GM19351 (cell line): Measurements from ENCODE around the gene HRH3.

Experiments used
- ATAC-seq: cut with Tn5 transposase; IDR thresholded peaks from one replicate; pipeline ENCODE4 v1.9.1; 2021; ENCODE audit warnings: mild to moderate bottlenecking, moderate library complexity; ENCODE audit not compliant: unreplicated experiment

Gene HRH3

DNA sequence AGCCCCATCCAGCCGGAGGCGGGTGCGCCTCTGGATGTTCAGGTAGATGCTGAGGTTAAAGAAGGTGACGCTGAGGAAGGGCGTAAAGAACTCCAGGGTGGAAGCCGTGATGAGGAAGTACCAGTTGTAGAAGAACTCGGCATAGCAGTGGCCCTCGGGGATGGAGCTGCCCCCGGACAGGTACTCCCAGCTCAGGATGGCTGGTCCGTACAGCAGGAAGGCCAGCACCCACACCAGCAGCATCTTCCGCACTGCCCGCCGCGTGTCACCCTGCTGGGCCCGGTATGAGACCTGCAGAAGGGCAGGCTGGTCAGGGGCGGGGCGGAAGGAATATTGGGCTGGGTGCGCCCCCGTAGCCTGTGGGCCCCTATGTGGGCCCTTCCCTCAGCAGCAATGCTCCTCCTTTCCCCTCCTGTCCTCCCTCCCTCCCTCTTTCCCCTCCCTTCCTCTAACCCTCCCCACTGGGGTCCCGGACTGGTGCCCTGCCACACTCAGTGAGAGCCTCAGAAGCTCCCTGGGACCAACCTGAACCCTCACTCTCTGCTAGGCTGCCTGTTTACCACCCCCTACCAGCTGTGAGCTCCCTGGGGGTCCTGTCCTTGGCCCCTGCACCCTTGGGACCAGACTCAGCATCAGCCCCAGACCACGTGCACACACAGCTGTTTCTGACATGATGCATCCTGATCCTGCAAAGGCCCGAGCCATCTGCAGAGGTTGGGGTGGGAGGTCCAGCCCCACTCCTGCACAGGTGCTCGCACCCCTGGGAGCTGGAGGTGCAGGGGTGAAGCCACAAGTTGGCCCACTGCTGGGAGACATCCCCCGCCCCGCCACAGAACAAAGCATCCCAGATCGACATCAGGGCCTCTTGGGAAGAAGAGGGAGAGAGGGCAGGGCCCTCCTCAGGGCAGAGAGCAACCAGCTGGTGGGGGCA, 3.2 kb downstream of the HRH3 start:
- ATAC-seq = no peak

DNA sequence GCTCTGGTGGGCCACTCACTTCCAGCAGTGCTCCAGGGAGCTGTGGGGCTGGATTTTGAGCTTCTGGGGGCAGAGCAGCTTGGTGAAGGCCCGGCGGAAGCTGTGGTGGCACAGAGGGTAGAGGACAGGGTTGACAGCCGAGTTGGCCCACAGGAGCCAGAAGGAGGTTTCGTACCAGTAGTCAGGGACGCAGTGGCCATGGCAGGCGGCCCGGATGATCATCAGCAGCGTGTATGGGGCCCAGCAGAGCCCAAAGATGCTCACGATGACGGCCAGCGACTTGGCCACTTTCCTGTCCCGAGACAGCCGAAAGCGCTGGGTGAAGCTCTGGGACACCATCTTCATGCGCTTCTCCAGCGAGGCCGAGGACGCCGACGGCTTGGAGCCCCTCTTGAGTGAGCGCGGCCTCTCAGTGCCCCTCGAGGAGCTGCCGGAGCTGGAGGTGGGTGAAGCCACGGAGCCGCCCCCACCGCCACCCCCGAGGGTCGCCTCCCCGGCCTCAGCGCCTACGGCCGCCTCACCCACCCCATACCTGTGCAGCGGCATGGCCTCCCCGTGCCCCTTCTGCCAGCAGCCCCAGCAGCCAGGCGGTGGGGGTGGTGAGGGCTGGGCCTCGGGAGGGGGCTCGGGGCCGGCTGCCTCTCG, 4.0 kb downstream of the HRH3 start:
- no peak for ATAC-seq

DNA sequence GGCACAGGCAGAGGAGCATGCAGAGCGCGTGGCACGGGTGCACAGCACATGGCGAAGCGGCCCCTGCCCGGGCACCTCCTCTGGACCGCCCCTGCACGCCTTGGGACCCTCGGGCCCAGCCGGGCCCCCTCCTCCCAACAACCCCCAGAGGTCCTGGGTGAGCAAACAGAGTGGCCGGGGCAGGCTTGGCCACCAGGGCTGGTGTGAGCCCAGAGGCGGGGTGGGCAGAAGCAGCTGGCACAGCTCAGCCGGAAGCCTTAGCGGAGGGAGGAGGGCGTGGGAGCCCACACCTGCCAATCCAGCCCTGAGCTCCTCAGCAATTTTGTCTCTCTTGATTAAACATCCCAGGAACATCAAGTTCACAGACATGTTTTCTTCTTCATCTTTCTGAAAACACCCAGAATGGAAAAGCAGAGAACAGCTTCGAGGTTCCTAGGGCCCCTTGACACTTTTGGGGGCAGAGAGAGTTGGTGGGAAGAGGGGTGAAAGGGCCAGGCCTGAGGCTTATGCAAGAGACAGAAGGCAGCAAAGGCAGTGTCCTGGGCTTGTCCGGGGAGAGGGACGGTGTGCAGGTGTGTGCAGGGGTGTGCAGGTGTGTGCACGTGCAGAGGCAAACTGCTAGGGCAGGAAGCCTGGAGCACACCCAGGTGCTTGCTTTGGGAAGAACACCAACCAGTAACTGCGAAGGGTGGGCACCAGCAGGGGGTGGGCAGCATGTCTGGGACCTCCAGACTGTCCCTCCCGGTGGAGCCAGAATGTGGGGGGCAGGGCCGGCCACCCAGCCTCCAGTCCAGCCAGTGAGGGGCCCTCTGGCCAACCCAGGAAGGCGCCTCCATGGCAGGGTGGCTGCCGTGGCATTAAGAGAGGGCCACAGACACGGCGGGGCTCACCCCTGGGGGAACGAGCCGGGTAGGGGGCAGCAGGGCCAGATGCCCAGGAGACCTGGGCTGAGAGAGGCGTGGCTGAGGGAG, 4.8 kb downstream of the HRH3 start:
- no peak for ATAC-seq

DNA sequence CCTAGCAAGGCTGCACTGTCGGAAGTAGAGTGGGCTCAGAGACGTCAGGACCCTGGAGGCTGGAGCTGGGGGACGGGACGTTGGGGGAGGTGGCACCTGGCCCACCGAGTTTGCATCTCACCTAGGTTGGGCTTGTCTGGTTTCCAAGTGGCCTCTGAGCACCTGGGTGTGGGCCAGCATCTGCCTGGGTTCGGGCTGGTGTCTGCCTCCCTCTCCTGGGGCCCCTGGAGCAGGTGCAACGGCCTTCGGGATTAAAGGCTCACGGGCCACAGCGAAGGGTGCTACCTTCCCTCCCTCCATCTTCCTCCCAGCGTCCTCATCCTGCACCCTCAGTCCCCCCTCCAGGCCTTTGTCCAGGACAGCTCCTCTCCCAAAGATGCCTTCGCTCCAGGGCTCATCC, 6.0 kb downstream of the HRH3 start:
- no peak for ATAC-seq

DNA sequence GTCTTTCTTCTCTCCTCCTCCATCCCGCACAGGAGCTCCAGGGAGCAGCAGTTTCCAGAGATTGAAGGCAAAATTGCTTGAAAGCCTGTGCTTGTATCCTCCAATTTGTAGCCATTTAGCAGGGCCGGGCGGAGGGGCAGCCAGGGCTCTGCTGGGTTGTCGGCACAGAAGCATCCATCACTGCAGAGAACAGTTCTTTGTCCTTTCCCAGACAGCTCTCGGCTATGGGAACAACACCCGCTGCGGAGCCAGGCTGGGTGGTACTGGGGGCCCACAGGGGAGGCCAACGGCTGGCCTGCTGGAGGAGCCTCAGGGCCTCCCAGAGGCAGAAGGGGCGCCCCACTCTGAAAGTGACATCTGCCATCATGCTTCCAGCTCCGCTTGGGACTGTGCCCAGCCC, 7.8 kb downstream of the HRH3 start:
- ATAC-seq = no peak

DNA sequence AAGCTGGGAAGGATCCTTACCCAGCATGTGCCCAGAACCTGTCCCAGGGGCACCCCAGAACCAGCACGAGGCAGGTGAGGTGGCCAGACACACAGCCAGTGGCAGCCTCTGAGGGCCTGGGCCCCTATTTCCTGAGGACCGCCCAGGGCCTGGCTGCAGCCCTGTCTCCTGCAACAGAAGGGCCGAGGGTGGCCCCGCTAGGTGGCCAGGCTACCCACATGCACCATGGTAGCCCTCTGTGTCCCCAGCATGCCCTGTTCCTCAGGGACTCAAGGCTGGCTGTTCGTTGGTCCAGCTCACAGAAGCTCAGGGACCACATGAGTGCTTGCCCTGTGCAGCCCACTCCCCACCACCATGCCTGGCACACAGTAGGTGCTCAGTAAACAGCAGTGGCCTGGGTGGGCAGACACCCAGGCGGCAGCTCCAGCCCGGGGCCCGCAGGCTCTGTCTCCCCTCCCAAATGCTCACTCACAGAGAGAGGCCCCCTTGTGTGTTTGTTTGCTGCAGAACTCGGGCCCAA, 8.2 kb downstream of the HRH3 start:
- no peak for ATAC-seq

DNA sequence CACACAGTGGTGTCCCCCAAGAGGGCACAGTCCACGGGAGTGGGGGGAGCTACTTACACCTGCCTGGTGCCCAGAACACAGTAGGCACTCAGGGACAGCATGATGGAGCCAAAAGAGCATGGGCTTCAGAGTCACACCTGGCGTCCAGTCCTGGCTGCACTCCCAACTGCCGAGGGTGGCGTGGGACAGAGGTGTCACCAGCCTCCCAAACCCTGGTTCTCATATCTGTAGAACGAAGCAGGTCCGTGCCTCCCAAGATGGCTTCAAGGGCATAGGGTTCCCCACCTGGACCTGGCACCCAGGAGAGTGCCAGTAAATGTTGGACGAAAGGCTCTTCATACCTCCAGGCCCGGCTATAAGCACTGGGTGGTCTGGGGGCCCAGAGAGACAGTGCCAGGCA, 8.9 kb downstream of the HRH3 start:
- ATAC-seq = no peak

DNA sequence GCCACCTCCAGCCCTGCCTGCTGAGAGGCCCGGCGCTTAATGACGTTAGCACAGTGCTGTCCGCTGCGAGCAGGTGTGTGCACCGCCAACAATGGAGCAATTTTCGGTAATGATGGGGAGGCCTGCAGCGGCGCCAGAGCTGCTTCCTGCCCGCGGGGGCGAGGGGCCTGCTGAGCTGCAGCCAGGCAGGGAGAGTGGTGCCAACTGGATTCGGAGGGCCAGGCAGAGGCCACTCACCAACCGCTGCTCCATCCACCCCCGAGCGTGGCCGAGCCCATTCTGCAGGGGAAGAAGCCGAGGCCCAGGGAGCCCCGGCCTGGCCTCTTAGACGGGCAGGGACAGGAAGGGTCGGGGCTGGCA, 9.6 kb downstream of the HRH3 start:
- no peak for ATAC-seq

DNA sequence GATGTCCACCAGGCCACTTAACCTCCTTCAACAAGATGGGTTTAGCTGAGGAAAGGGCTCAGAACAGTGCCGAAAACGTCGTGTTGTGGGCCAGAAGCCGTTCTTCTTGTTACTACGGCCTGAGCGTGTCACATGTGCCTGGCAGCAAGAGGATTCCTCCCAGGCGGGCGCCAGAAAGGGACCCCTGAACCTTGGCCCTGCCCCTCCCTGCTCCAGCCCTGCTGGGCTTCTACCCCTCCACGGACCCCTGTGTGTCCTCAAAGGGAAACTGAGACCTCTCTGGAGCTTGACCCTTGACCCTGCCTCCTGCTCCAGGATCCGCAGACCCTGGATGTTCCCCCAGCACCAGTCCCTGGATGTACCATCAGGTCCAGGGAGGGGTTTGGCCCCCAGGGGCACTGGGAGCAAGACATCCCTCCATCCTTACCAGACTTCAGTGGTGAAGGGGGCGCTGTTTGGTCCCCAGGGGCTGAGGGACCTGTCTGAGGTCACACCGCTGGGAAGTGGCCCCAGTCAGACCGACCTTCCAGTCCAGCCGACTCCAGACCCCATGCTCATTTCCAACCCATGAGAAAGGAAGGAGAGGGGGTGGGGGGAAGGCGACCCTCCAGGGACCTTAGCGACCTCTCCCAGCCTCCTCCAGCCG, 10.1 kb downstream of the HRH3 start:
- ATAC-seq = no peak

DNA sequence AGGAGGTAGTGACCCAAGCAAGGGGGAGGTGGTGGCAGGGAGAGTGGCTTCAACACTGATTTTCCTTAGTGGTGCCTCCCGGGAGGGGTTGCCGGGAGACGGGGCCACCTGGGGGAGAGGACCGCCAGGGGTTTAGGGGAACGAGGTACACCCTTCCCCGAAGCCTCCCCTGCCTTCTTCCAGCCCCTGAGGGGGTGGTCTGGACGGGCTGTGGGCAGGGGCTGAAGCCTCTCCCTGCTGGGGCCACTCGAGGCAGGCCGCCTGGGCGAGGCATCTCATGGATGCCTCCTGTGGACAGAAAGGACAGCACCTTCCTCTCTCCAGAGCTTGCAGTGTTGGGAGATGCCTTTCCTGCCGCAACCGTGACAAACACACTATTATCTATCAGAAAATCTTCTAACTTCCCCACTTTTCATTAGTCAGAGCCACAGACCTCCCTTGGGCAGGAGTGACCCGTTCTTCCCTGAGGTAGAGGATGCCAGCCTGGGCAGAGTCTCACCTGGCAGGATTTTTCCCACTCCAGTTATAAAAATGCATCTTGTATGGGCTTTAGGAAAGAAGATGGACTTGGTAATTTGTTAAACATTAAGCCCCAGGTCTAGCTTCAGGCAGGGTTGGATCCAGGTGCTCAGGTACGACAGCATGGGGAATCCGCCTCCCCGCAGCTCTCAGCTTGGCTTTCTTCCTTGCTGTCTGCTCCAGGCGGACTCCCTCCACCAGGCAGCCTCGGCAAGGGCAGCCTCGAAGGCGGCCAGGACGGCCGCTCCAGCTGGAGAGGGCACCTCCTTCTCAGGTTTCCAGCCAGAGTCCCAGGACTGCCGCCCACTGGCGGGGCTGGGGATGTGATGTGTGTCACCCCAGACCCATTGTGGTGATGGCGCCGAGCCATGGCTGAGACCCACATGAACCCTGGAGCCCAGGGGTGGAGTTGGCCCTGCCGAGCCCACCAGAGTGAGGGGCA, 11.0 kb downstream of the HRH3 start:
- no peak for ATAC-seq

DNA sequence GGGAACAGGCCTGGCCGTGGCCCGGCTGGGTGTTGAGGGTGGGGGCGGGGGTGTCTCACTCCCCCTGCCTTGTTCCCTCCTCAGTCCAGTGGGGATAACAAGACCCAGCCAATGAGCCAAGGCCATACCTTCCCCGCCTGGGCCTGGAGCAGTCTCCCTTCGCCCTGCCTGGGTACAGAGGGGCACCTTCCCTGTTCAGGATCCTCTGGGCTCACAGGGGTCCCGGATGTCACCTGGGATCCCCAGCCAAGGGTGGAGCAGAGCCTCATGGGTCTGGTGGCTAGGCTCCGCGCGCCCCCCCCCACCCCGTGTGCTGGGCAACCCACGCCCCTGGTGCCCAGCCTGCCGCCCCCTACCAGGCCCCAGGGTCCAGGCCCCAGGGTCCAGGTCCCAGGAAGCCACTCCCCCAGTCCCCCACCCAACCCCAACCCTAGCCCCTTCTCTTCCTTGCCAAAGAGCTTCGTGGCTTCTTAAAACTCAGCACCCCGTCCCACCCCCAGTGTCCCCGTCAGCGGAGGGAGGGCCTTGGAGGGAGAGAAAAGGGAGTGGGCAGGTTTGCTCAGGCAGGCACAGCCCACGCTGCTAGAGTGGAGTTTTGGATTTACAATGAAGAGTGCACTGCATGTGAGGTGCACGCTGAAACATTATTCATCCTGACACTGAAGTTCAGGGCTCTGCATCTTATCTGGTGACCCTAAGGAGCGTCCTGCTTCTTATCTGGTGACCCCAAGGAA, 11.8 kb downstream of the HRH3 start:
- no peak for ATAC-seq

DNA sequence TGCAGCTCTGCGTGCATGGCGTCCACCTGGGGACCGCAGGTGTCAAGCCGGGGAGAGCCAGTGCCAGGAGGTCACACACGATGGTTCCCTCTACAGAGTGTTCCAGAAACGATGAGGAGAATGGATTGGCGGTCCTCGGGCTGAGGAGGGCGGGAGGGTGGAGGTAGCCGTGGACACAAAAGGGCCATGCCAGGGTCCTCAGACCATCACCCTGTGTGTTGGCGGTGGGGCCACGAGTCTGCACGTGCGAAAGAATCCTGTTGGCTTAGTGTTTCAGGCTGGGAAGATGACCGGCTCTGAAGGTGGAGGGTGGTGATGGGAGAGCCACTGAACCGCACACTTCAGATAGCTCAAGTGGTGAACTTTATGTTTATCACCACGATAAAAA, 13.7 kb downstream of the HRH3 start:
- ATAC-seq = no peak

DNA sequence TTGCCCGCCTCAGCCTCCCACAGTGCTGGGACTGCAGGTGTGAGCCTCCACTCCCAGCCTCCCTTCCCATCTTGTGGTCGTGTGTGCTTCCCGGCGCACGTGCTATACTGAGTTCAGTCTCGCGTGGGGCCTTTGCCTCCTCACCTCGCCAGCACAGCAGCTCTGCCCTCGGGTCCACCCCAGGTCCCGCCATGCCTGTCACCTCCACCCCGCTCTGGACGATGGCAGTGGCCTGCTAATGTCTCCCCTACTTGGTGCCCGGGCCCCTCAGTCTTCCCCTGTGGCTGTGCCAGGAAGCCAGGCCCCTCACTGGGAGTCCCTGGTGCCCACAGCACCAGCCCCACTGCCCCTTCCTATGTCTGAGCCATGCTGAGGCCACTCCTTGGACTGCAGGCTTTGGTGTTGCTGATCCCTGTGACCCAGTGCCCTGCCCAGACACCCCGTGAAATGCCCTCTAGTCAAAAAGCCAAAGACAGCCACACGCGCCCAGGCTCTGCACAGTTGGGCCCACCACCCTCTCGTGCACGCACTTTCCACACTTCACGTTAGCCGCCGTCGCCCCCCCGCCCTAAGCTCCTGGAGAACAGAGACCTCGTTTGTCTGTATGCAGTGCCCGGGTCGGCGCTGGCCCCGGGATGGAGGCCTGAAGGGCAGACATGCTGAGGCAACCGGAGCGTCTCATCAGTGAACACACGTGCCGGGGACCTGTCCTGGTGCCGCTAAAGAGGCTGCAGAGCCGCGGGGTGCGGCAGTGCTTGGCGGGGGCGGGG, 14.3 kb downstream of the HRH3 start:
- ATAC-seq = no peak

DNA sequence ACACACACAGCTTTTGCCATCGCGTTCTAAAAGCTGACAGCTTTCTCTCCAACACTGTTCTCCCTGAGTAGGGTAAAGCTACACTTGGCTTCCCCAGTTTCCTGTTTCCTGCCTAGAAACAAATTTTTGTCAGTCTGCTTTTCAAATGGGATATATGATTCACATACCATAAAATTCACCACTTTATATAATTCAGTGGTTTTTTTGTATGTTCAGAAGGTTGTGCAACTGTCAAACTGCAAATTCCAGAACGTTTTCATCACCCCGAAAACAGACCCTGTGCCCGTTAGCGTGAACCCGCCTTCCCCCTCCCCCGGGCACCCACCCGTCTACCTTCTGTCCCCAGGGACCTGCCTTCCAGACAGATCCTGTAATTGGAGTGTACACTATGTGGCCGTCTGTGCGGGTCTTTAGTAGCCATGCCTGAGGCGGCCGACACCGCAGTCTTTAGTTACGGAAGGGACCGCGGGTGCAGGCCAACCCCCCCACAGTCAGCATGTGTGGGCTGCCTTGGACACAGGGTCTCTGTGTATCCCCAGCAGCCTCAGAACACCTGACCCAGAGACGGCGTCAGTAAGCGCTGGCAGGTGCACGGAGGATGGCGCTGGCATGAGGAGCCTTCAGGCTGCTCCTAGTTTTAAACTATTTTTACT, 16.6 kb downstream of the HRH3 start:
- ATAC-seq = no peak

DNA sequence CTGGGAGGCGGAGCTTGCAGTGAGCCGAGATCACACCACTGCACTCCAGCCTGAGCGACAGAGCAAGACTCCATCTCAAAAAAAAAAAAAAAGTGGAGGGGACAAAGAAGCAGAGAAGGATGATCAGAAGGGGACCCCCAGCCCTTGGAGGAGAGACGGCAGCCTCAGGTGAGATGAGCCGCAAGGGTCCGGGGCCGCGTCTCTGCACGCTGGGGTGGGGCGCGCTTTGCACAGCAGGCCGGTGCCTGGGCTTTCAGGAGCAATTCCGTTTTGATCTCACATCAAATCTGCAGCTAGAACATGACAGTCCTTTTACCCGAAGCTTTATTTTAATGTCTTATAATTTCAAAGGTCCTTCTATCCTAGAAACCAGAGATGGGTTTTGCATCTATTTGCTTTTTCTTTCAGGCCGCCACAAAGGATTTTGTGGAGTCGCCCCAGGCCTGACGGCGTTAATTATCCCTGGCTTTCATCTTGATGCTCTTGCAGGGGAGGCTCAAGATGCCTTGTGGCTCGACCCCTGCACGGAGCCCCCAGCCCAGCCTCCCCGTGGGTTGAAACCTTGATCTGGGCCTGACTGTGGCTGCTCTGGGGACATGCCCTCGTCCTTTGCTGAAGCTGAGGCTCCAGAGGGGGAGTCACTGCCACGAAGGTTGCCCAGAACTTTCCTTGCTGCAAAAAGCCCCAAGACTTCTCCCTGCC, 17.3 kb downstream of the HRH3 start:
- ATAC-seq = no peak

DNA sequence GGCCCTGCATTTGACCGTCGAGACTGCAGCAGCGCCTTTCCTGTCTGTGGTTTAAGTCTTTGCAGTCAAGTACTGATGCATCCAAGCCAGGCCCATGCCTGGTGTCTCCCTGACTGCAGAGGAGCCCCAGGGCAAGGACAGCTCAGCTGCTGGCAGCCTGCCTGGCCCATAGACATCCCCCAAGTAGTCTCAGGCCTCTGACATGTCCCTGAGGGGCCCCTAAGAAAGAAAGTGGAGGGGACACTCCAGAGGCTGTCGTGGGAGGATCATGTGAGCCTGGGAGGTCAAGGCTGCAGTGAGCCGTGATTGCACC, 18.0 kb downstream of the HRH3 start:
- peak; percentile 22 for ATAC-seq
